Measurements from ENCODE around the gene CHPF2. TPM values are rescaled to one million over a fixed set of nuclear protein-coding genes. Genes with fewer than 3 reads are reported as not detected.
A peak's percentile ranks its signal among the peaks of the same experiment; 100 is the strongest.

The CHPF2 gene
- total and polyA plus RNA-seq, 4 donors: 7.8 to 53.5 (median 50.3) TPM

- Histone ChIP-seq H3K36me3 (ENCODE audit: control insufficient read depth in 1 of 2, insufficient read depth in 2 of 2, low read length in 1 of 2) (peaks cover 5 to 8% of the 10 kb centered on the region in 2 donors), H3K27me3 (ENCODE audit: control insufficient read depth in 1 of 2, insufficient read depth in 2 of 2, low read length in 1 of 2) (no peaks in the 10 kb centered on the region), H3K4me3 (ENCODE audit: low read length in 2 of 2) (peak within 1 kb of the TSS; percentile 50 to 61), H3K27ac (ENCODE audit: low read depth in 1 of 2, low read length in 2 of 2) (peak within 1 kb of the TSS; percentile 7 to 73), H3K4me1 (ENCODE audit: control insufficient read depth in 1 of 2, insufficient read depth in 2 of 2, low read length in 2 of 2) (no peaks in the 10 kb centered on the region), H3K9me3 (ENCODE audit: control insufficient read depth, low read length) (no peaks in the 10 kb centered on the region)
- 0% methylated on average over 68 of the region's 68 CpGs for WGBS, 2 donors
- peak; percentile 99 for ATAC-seq (ENCODE audit: low FRiP score)
- DNase-seq: peak; percentile 100
- intact Hi-C loops (cut with DNase I): no loop called here
Measured at GRCh38 chr7:151226875-151227782, 5.2 kb upstream of the CHPF2 start, which contains the start of gene ABCF2. Gene ABCF2 (minus strand): TSS chr7:151227205. CDS start chr7:151226458, 747 bp downstream.

GRCh38 chr7:151228024-151228866, 4.0 kb upstream of the CHPF2 start:
- WGBS, 2 donors: 56 to 61% methylated on average over 10 of the region's 10 CpGs
- H3K4me3 ChIP-seq (ENCODE audit: low read length in 2 of 2): peak overlapping the region in 1 of 2 donors; percentile 25
- DNase-seq (no peak), ATAC-seq (ENCODE audit: low FRiP score) (no peak)
- H3K9me3 ChIP-seq (ENCODE audit: control insufficient read depth, low read length): no peaks in the 10 kb centered on the region
- peaks cover 3 to 6% of the 10 kb centered on the region in 2 donors for H3K36me3 ChIP-seq (ENCODE audit: control insufficient read depth in 1 of 2, insufficient read depth in 2 of 2, low read length in 1 of 2)
- no peaks in the 10 kb centered on the region for H3K4me1 ChIP-seq (ENCODE audit: control insufficient read depth in 1 of 2, insufficient read depth in 2 of 2, low read length in 2 of 2)
- H3K27ac ChIP-seq (ENCODE audit: low read depth in 1 of 2, low read length in 2 of 2): peak overlapping the region; percentile 7 to 73
- no peaks in the 10 kb centered on the region for H3K27me3 ChIP-seq (ENCODE audit: control insufficient read depth in 1 of 2, insufficient read depth in 2 of 2, low read length in 1 of 2)
- intact Hi-C loops (cut with DNase I): no loop called here

- H3K27me3 ChIP-seq (ENCODE audit: control insufficient read depth in 1 of 2, insufficient read depth in 2 of 2, low read length in 1 of 2): no peaks in the 10 kb centered on the region
- H3K4me3 ChIP-seq (ENCODE audit: low read length in 2 of 2): no peak overlapping the region
- H3K9me3 ChIP-seq (ENCODE audit: control insufficient read depth, low read length): no peaks in the 10 kb centered on the region
- peaks cover 0 to 2% of the 10 kb centered on the region in 2 donors for H3K36me3 ChIP-seq (ENCODE audit: control insufficient read depth in 1 of 2, insufficient read depth in 2 of 2, low read length in 1 of 2)
- DNase-seq (no peak), ATAC-seq (ENCODE audit: low FRiP score) (no peak)
- intact Hi-C loops (cut with DNase I): no loop called here
- no peak overlapping the region for H3K27ac ChIP-seq (ENCODE audit: low read depth in 1 of 2, low read length in 2 of 2)
- H3K4me1 ChIP-seq (ENCODE audit: control insufficient read depth in 1 of 2, insufficient read depth in 2 of 2, low read length in 2 of 2): no peaks in the 10 kb centered on the region
- 92 to 94% methylated on average over 10 of the region's 10 CpGs for WGBS, 2 donors
Measured at GRCh38 chr7:151229249-151229648, 3.0 kb upstream of the CHPF2 start.

DNA sequence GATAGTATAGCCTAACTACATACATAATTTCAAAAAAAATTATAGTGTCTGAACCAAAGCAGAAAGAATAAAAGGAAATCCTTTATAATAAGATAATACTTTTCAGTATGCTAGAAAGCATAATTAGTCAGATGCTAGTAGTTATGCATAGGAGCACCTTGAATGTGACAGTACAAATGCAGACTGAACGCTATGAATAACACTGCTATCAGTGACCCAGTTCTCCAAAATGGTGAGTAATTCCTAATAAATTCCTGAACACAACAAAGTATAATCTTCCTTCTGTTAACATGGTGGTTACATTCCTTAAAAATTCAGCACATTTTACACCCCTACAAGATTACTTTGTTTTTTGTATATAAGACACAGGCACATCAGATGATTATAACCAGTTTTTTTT, 1.2 kb upstream of the CHPF2 start:
- no peaks in the 10 kb centered on the region for H3K36me3 ChIP-seq (ENCODE audit: control insufficient read depth in 1 of 2, insufficient read depth in 2 of 2, low read length in 1 of 2)
- no peaks in the 10 kb centered on the region for H3K27me3 ChIP-seq (ENCODE audit: control insufficient read depth in 1 of 2, insufficient read depth in 2 of 2, low read length in 1 of 2)
- H3K4me1 ChIP-seq (ENCODE audit: control insufficient read depth in 1 of 2, insufficient read depth in 2 of 2, low read length in 2 of 2): no peaks in the 10 kb centered on the region
- H3K27ac ChIP-seq (ENCODE audit: low read depth in 1 of 2, low read length in 2 of 2): no peak overlapping the region
- H3K9me3 ChIP-seq (ENCODE audit: control insufficient read depth, low read length): no peaks in the 10 kb centered on the region
- WGBS, 2 donors: 56 to 68% methylated on average over 1 of the region's 1 CpG
- intact Hi-C loops (cut with DNase I): no loop called here
- H3K4me3 ChIP-seq (ENCODE audit: low read length in 2 of 2): no peak overlapping the region
- DNase-seq: no peak
- no peak for ATAC-seq (ENCODE audit: low FRiP score)

DNA sequence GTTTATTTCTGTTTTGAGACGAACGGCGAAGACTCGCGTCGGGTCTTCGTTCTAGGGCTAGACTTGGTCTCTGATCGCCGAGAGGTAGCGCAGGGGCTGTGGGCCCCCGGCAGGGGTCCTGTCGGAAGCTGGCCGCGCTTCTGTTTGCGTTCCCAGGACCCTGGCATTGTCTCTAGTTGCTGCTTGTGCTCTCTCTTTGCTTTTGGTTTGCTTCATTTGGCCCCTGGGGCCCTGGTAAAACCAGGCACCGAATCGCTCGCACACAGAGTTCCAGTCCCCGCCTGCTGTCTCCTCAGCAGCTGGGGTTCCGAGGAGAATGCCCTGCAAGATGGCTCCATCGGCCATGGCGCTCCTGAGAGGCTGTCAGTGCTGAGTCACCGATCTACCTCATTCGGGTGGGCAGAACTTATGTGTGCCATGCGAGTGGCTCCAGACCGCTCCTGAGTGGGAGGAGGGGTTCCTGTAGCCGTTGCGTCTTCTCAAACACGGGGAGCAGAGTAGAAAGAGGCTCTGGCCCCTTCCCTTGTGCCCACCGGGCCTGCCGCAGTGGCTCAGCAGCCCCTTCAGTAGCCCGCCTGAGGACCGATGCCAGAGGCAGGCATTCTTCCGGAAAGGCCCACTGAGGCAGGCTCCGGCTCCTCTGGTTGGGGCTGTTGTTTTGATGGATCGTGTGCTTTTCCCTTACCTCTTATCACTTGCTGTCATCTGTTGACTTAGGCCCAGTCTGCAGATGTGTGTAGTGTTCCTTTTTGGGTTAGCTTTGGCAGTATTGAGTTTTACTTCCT, 826 bp downstream of the CHPF2 start:
- intact Hi-C loops (cut with DNase I): no loop called here
- Histone ChIP-seq H3K4me1 (ENCODE audit: control insufficient read depth in 1 of 2, insufficient read depth in 2 of 2, low read length in 2 of 2) (no peaks in the 10 kb centered on the region), H3K27ac (ENCODE audit: low read depth in 1 of 2, low read length in 2 of 2) (peak overlapping the region; percentile 23 to 62), H3K4me3 (ENCODE audit: low read length in 2 of 2) (peak overlapping the region; percentile 90 to 92), H3K9me3 (ENCODE audit: control insufficient read depth, low read length) (no peaks in the 10 kb centered on the region), H3K27me3 (ENCODE audit: control insufficient read depth in 1 of 2, insufficient read depth in 2 of 2, low read length in 1 of 2) (no peaks in the 10 kb centered on the region), H3K36me3 (ENCODE audit: control insufficient read depth in 1 of 2, insufficient read depth in 2 of 2, low read length in 1 of 2) (peaks cover 0 to 3% of the 10 kb centered on the region in 2 donors)
- WGBS, 2 donors: 2 to 3% methylated on average over 36 of the region's 36 CpGs
- peak; percentile 77 to 87 for DNase-seq
- peak; percentile 66 for ATAC-seq (ENCODE audit: low FRiP score)

DNA sequence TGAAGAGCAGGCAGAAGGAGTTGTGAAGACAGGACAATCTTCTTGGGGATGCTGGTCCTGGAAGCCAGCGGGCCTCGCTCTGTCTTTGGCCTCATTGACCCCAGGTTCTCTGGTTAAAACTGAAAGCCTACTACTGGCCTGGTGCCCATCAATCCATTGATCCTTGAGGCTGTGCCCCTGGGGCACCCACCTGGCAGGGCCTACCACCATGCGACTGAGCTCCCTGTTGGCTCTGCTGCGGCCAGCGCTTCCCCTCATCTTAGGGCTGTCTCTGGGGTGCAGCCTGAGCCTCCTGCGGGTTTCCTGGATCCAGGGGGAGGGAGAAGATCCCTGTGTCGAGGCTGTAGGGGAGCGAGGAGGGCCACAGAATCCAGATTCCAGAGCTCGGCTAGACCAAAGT, 1.5 kb downstream of the CHPF2 start:
- Histone ChIP-seq H3K27me3 (ENCODE audit: control insufficient read depth in 1 of 2, insufficient read depth in 2 of 2, low read length in 1 of 2) (no peaks in the 10 kb centered on the region), H3K4me1 (ENCODE audit: control insufficient read depth in 1 of 2, insufficient read depth in 2 of 2, low read length in 2 of 2) (no peaks in the 10 kb centered on the region), H3K9me3 (ENCODE audit: control insufficient read depth, low read length) (no peaks in the 10 kb centered on the region), H3K27ac (ENCODE audit: low read depth in 1 of 2, low read length in 2 of 2) (peak overlapping the region in 1 of 2 donors; percentile 20), H3K36me3 (ENCODE audit: control insufficient read depth in 1 of 2, insufficient read depth in 2 of 2, low read length in 1 of 2) (peaks cover 0 to 3% of the 10 kb centered on the region in 2 donors), H3K4me3 (ENCODE audit: low read length in 2 of 2) (peak overlapping the region in 1 of 2 donors; percentile 92)
- ATAC-seq (ENCODE audit: low FRiP score): no peak
- intact Hi-C loops (cut with DNase I): no loop called here
- 67 to 76% methylated on average over 9 of the region's 9 CpGs for WGBS, 2 donors
- peak in 1 of 2 donors; percentile 66 for DNase-seq

- ATAC-seq (ENCODE audit: low FRiP score): no peak
- no peaks in the 10 kb centered on the region for H3K27me3 ChIP-seq (ENCODE audit: control insufficient read depth in 1 of 2, insufficient read depth in 2 of 2, low read length in 1 of 2)
- no peaks in the 10 kb centered on the region for H3K9me3 ChIP-seq (ENCODE audit: control insufficient read depth, low read length)
- WGBS, 2 donors: 80 to 84% methylated on average over 28 of the region's 28 CpGs
- peaks cover 0 to 5% of the 10 kb centered on the region in 2 donors for H3K36me3 ChIP-seq (ENCODE audit: control insufficient read depth in 1 of 2, insufficient read depth in 2 of 2, low read length in 1 of 2)
- no peak overlapping the region for H3K27ac ChIP-seq (ENCODE audit: low read depth in 1 of 2, low read length in 2 of 2)
- no peaks in the 10 kb centered on the region for H3K4me1 ChIP-seq (ENCODE audit: control insufficient read depth in 1 of 2, insufficient read depth in 2 of 2, low read length in 2 of 2)
- H3K4me3 ChIP-seq (ENCODE audit: low read length in 2 of 2): no peak overlapping the region
- intact Hi-C loops (cut with DNase I): no loop called here
- DNase-seq: peak in 1 of 2 donors; percentile 65
Measured at GRCh38 chr7:151235091-151235787, 3.0 kb downstream of the CHPF2 start.
